Keratinocyte (primary cell): ENCODE data around the gene RFFL. TPM values are rescaled to one million over a fixed set of nuclear protein-coding genes. Genes with fewer than 3 reads are reported as not detected.

Source experiments
- DNase-seq: peaks from one replicate; pipeline ENCODE4 v3.0.0-alpha.2; 2011; ENCODE audit warnings: low read depth, missing footprints, low spot score
- FAIRE-seq: peaks from 2 replicates; lab custom pipeline; 2011; peaks lifted over from hg19 to GRCh38; lab: Jason Lieb, UNC
- H2AFZ ChIP-seq: 2 replicates; pipeline ENCODE4 v1.6.0; 2012; ENCODE audit warnings: low read length, control low read depth, inconsistent platforms; ENCODE audit not compliant: control insufficient read depth
- H3K27ac ChIP-seq: 2 replicates; pipeline ENCODE4 v1.5.1; 2011; ENCODE audit warnings: low read length; ENCODE audit not compliant: control insufficient read depth, insufficient read depth
- H3K27me3 ChIP-seq: 3 replicates; pipeline ENCODE4 v1.6.0; 2011; ENCODE audit warnings: low read length; ENCODE audit not compliant: control insufficient read depth, insufficient read depth; ENCODE audit errors: extremely low read depth
- H3K36me3 ChIP-seq, 2 experiments: 2 replicates in 1 of 2; 3 replicates in 1 of 2; pipeline ENCODE4 v1.5.1; 2011; ENCODE audit warnings: low read length in 2 of 2, mild to moderate bottlenecking in 1 of 2; ENCODE audit not compliant: control insufficient read depth in 2 of 2, insufficient read depth in 2 of 2; ENCODE audit errors: extremely low read depth in 1 of 2
- H3K4me1 ChIP-seq: 3 replicates; pipeline ENCODE4 v1.5.1; 2011; ENCODE audit warnings: low read length; ENCODE audit not compliant: control insufficient read depth, insufficient read depth; ENCODE audit errors: extremely low read depth
- H3K4me2 ChIP-seq: 3 replicates; pipeline ENCODE4 v1.6.0; 2011; ENCODE audit warnings: low read depth, low read length; ENCODE audit not compliant: control insufficient read depth, insufficient read depth; ENCODE audit errors: extremely low read depth
- H3K4me3 ChIP-seq, 3 experiments: fragments of 200-600 bp in 1 of 3; sonication (generic) in 1 of 3; 2 replicates in 2 of 3; 3 replicates in 1 of 3; pipeline ENCODE4 v1.5.1; 2011 to 2016; ENCODE audit warnings: low read length in 3 of 3, mild to moderate bottlenecking in 3 of 3, control low read depth in 2 of 3, inconsistent platforms in 1 of 3, low read depth in 1 of 3, mixed read lengths in 1 of 3, mixed run types in 1 of 3, moderate library complexity in 1 of 3; ENCODE audit not compliant: control insufficient read depth in 2 of 3, insufficient read depth in 2 of 3; ENCODE audit errors: extremely low read depth in 1 of 3
- H3K79me2 ChIP-seq: 2 replicates; pipeline ENCODE4 v1.6.0; 2012; ENCODE audit warnings: low read length; ENCODE audit not compliant: control insufficient read depth, insufficient read depth
- H3K9ac ChIP-seq: 3 replicates; pipeline ENCODE4 v1.6.0; 2011; ENCODE audit warnings: low read length; ENCODE audit not compliant: control insufficient read depth, insufficient read depth; ENCODE audit errors: extremely low read depth
- H3K9me1 ChIP-seq: 3 replicates; pipeline ENCODE4 v1.6.0; 2011; ENCODE audit warnings: low read length; ENCODE audit not compliant: control insufficient read depth, insufficient read depth; ENCODE audit errors: extremely low read depth
- H3K9me3 ChIP-seq: 2 replicates; pipeline ENCODE4 v1.5.1; 2012; ENCODE audit warnings: low read depth, low read length; ENCODE audit not compliant: control insufficient read depth
- H4K20me1 ChIP-seq: 3 replicates; pipeline ENCODE4 v1.6.0; 2011; ENCODE audit warnings: low read length; ENCODE audit not compliant: control insufficient read depth, insufficient read depth; ENCODE audit errors: extremely low read depth
- CTCF ChIP-seq, 3 experiments: IDR thresholded peaks in 1 of 3; conservative IDR thresholded peaks in 1 of 3; optimal IDR thresholded peaks in 1 of 3; 2 replicates in 2 of 3; 3 replicates in 1 of 3; pipeline versions ENCODE3 to v1.5.1; 2011; ENCODE audit warnings: low read length in 3 of 3, mild to moderate bottlenecking in 3 of 3, moderate library complexity in 2 of 3, control low read depth in 1 of 3, inconsistent platforms in 1 of 3; ENCODE audit not compliant: insufficient read depth in 2 of 3; ENCODE audit errors: extremely low read depth in 1 of 3
- EZH2 ChIP-seq: IDR thresholded peaks from one replicate; pipeline ENCODE4 v1.6.1; 2012; ENCODE audit warnings: inconsistent platforms, mild to moderate bottlenecking, low read length, moderate library complexity
- dilution Hi-C: fragments of 300-500 bp; cut with MboI; formaldehyde crosslinking; loops from one replicate; pipeline ENCODE4 v1.7.0; 2020; ENCODE audit warnings: low sequenced_read_pairs; ENCODE audit not compliant: extremely low pct_ligation_motif_present
- polyA plus RNA-seq, 5 experiments: library from polyadenylated mRNA; depleted of rRNA in 3 of 5; stranded (reverse) in 3 of 5; stranded (forward) in 1 of 5; unstranded in 1 of 5; fragments of >200 nt; gene quantifications; 1 replicate in 1 of 5; 2 replicates in 3 of 5; 3 replicates in 1 of 5; pipeline versions ENCODE4 v1.2.1 to v1.2.3, GENCODE V29; 2011 to 2012; ENCODE audit warnings: missing spikeins in 2 of 5, low read depth in 1 of 5, low replicate concordance in 1 of 5

The RFFL gene
- polyA plus RNA-seq, 1 donor (not counting 4 experiments of a cell fraction or from before 2014, with no cell fraction given) = 13.5 TPM

GRCh38 chr17:35062308-35062707 lies 1.2 kb downstream of the RFFL start:
- no peaks in the 10 kb centered on the region for H3K9me3 ChIP-seq
- FAIRE-seq = no peak
- dilution Hi-C loops = no loop called here
- H3K79me2 ChIP-seq = peaks cover 7% of the 10 kb centered on the region
- no peaks in the 10 kb centered on the region for H3K9me1 ChIP-seq
- H3K4me1 ChIP-seq = peaks cover 37% of the 10 kb centered on the region
- no peak for DNase-seq
- H4K20me1 ChIP-seq = no peaks in the 10 kb centered on the region
- peak overlapping the region; percentile 55 for H3K4me2 ChIP-seq
- H2AFZ ChIP-seq = no peak overlapping the region
- no peaks in the 10 kb centered on the region for H3K27me3 ChIP-seq
- H3K9ac ChIP-seq = no peak overlapping the region
- no peak for TF ChIP-seq EZH2
- H3K27ac ChIP-seq = peak overlapping the region; percentile 90
- H3K4me3 ChIP-seq = no peak overlapping the region
- peaks cover 0 to 3% of the 10 kb centered on the region in 2 experiments for H3K36me3 ChIP-seq

DNA sequence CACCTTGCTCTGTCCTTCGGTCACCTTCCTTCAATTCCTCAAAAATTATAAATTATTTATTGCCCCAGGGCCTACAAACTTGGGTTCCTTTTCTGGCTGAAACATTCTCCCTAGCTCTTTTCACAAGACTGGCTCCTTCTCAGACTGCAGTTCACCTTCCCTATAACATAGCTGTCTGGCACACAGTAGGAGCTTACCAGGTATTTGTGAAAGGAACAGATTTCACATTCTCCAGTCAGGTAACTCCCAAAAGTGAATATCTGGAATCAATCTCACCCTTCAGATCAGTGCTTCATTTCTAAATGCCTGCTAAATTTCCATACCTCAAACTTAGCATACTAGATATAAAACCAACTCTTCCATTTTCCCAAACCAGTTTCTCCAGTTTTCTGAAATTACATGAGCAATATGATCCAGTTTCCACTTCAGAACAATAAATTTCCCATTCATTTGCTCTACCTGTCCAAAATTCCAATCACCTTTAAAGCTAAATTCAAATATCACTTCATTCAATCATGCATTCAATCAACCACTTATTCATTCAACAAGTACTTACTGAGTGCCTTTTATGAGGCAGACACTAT lies 6.1 kb downstream of the RFFL start:
- no peak overlapping the region for H3K4me3 ChIP-seq
- H3K4me2 ChIP-seq = peak overlapping the region; percentile 5
- H3K9me1 ChIP-seq = no peaks in the 10 kb centered on the region
- no peaks in the 10 kb centered on the region for H3K9me3 ChIP-seq
- H3K79me2 ChIP-seq = peaks cover 13% of the 10 kb centered on the region
- FAIRE-seq (no peak), DNase-seq (no peak)
- dilution Hi-C loops = no loop called here
- no peak for TF ChIP-seq CTCF (optimal IDR thresholded peaks at IDR 0.05 in 1 of 3, IDR thresholded peaks at IDR 0.05 in 1 of 3, conservative IDR thresholded peaks at IDR 0.05 in 1 of 3; ENCODE audit: extremely low read depth in 1 of 3, insufficient read depth in 2 of 3, low read length in 3 of 3)
- TF ChIP-seq EZH2 = no peak
- peaks cover 15% of the 10 kb centered on the region for H3K4me1 ChIP-seq
- no peak overlapping the region for H2AFZ ChIP-seq
- no peak overlapping the region for H3K27ac ChIP-seq
- H3K36me3 ChIP-seq = peaks cover 0 to 3% of the 10 kb centered on the region in 2 experiments
- H3K9ac ChIP-seq = no peak overlapping the region
- H4K20me1 ChIP-seq = no peaks in the 10 kb centered on the region
- no peaks in the 10 kb centered on the region for H3K27me3 ChIP-seq

DNA sequence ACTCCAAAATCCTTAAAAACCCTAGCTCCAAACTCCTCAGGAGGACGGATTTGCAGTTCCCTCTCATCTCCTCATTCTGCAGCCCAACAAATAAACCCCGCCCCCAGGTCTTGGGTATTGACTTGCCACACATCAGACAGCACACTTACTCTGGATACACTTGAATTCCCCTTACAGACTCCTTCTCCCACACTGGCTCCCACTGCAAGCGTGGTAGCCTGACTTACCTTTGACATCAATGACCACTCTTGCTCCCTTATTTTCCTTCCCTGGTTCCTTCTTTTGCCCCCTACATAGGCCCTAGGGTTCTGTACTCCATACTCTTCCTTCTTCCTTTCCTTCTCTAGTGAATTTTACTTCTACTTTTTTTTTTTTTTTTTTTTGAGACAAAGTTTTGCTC lies 7.5 kb downstream of the RFFL start:
- Histone ChIP-seq H3K4me1 (peaks cover 14% of the 10 kb centered on the region), H3K4me3 (no peak overlapping the region), H3K27me3 (no peaks in the 10 kb centered on the region), H3K4me2 (no peak overlapping the region), H3K9ac (no peak overlapping the region), H3K9me1 (no peaks in the 10 kb centered on the region), H3K9me3 (no peaks in the 10 kb centered on the region), H3K36me3 (no peaks in the 10 kb centered on the region), H3K27ac (no peak overlapping the region), H3K79me2 (peaks cover 12% of the 10 kb centered on the region), H4K20me1 (no peaks in the 10 kb centered on the region), H2AFZ (no peak overlapping the region)
- FAIRE-seq (no peak), DNase-seq (no peak)
- TF ChIP-seq CTCF (optimal IDR thresholded peaks at IDR 0.05 in 1 of 3, IDR thresholded peaks at IDR 0.05 in 1 of 3, conservative IDR thresholded peaks at IDR 0.05 in 1 of 3; ENCODE audit: extremely low read depth in 1 of 3, insufficient read depth in 2 of 3, low read length in 3 of 3) = no peak
- TF ChIP-seq EZH2 = no peak
- dilution Hi-C loops = no loop called here
